PFSK-1 (cell line): ENCODE results near the gene GLIPR2.

Experiments used
- FOXP2 ChIP-seq: optimal IDR thresholded peaks from 2 replicates; pipeline ENCODE3; 2011; ENCODE audit warnings: borderline replicate concordance, control low read depth, inconsistent platforms; ENCODE audit not compliant: insufficient read depth; ENCODE audit errors: extremely low read length, extremely low read depth
- POLR2AphosphoS5 ChIP-seq: IDR thresholded peaks from 2 replicates; pipeline ENCODE4 v1.6.1; 2012; ENCODE audit warnings: low read depth, mild to moderate bottlenecking, control low read depth, low read length, moderate library complexity
- SIN3A ChIP-seq: IDR thresholded peaks from 2 replicates; pipeline ENCODE4 v1.6.1; 2012; ENCODE audit warnings: mild to moderate bottlenecking, low read length, moderate library complexity, borderline replicate concordance; ENCODE audit not compliant: insufficient read depth
- TAF1 ChIP-seq: IDR thresholded peaks from 2 replicates; pipeline ENCODE4 v1.6.1; 2012; ENCODE audit warnings: low read length, control low read depth, borderline replicate concordance; ENCODE audit not compliant: insufficient read depth
- TF ChIP-seq, protein P1 (sequence below), 2 experiments: IDR thresholded peaks; 2 replicates each; pipeline versions ENCODE4 v1.6.1 to v1.8.0; 2011 to 2012; ENCODE audit warnings: low read depth in 2 of 2, low read length in 2 of 2, control low read depth in 1 of 2, inconsistent platforms in 1 of 2, mild to moderate bottlenecking in 1 of 2, moderate library complexity in 1 of 2; ENCODE audit not compliant: insufficient read depth in 1 of 2

GLIPR2 gene

GRCh38 chr9:36092509-36093215 is 43.9 kb upstream of the GLIPR2 start:
- TF ChIP-seq POLR2AphosphoS5 (no peak), FOXP2 (no peak)
- TF ChIP-seq, protein P1, sequence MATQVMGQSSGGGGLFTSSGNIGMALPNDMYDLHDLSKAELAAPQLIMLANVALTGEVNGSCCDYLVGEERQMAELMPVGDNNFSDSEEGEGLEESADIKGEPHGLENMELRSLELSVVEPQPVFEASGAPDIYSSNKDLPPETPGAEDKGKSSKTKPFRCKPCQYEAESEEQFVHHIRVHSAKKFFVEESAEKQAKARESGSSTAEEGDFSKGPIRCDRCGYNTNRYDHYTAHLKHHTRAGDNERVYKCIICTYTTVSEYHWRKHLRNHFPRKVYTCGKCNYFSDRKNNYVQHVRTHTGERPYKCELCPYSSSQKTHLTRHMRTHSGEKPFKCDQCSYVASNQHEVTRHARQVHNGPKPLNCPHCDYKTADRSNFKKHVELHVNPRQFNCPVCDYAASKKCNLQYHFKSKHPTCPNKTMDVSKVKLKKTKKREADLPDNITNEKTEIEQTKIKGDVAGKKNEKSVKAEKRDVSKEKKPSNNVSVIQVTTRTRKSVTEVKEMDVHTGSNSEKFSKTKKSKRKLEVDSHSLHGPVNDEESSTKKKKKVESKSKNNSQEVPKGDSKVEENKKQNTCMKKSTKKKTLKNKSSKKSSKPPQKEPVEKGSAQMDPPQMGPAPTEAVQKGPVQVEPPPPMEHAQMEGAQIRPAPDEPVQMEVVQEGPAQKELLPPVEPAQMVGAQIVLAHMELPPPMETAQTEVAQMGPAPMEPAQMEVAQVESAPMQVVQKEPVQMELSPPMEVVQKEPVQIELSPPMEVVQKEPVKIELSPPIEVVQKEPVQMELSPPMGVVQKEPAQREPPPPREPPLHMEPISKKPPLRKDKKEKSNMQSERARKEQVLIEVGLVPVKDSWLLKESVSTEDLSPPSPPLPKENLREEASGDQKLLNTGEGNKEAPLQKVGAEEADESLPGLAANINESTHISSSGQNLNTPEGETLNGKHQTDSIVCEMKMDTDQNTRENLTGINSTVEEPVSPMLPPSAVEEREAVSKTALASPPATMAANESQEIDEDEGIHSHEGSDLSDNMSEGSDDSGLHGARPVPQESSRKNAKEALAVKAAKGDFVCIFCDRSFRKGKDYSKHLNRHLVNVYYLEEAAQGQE (IDR thresholded peaks at IDR 0.05; ENCODE audit: insufficient read depth in 1 of 2, low read depth in 2 of 2, low read length in 2 of 2), result no peak

DNA sequence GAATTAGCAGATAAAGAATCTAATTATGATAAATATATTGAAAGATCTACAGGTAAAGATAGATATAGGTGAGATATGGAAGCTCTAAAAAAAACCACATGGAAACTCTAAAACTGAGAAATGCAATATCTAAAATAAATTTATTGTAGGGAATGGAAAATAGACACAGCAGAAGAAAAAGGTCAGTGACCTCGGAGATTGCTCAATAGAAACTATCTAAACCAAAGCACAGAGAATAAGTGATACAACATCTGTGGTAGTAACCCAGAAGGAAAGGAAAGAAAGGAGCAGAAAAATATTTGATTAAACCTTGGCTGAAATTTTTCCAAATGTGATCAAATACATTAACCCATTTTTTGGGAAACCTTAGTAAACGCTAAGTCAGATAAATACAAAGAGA is 43.1 kb upstream of the GLIPR2 start:
- TF ChIP-seq FOXP2 (no peak), TAF1 (no peak), POLR2AphosphoS5 (no peak), SIN3A (no peak)
- TF ChIP-seq, protein P1 (IDR thresholded peaks at IDR 0.05; ENCODE audit: insufficient read depth in 1 of 2, low read depth in 2 of 2, low read length in 2 of 2), result no peak

GRCh38 chr9:36099718-36100117 is 36.8 kb upstream of the GLIPR2 start:
- TF ChIP-seq, protein P1 (IDR thresholded peaks at IDR 0.05; ENCODE audit: insufficient read depth in 1 of 2, low read depth in 2 of 2, low read length in 2 of 2), result no peak
- TF ChIP-seq TAF1, result no peak

- TF ChIP-seq TAF1 (no peak), POLR2AphosphoS5 (no peak), FOXP2 (no peak), SIN3A (no peak)
- TF ChIP-seq, protein P1 (IDR thresholded peaks at IDR 0.05; ENCODE audit: insufficient read depth in 1 of 2, low read depth in 2 of 2, low read length in 2 of 2), result no peak
Measured at GRCh38 chr9:36100532-36100931, 36.0 kb upstream of the GLIPR2 start.
